NCI-H1436 treated with DMSO at 0.1 percent for 48 hours (cell line): Measurements from ENCODE around the gene SLC25A41.

Source experiments
- DNase-seq: peaks from one replicate; lab custom pipeline; 2025; lab: John Stamatoyannopoulos, UW

SLC25A41 gene

DNA sequence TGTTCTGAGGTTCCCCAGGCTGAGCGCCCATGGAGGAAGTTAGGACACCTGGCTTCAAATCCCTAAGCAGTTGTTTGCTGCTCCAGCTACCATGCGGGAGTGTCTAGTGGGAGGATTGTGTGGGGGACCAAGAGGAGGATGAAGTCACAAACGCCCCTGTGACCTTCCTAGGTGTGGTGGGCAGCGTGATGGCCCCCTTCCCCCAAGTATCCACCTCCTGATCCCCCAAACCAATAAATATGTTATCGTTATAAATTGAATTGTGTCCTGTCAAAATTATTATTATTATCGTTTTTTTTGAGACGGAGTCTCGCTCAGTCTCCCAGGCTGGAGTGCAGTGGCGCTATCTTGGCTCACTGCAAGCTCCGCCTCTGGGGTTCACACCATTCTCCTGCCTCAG, at the start of gene SLC25A41:
Gene SLC25A41 (minus strand): TSS at position 101 of the 400 bp plus-strand sequence. CDS start 70 bp downstream, at position 31.
- no peak for DNase-seq

DNA sequence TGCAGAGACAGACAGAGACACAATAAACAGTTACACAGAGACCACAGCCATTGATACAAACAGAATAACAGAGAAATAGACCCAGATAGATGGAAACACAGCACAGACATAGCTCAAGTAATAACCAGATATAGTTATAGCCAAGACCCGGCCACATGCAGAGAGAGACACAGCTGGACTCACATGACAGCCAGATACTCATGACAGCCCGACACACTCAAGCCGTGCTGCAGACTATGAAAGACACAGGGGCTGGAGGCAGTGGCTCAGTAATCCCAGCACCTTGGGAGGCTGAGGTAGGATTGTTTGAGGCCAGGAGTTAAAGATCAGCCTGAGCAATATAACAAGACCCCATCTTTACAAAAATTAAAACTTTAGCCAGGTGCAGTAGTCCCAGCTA, 49.7 kb upstream of the SLC25A41 start:
- no peak for DNase-seq

DNA sequence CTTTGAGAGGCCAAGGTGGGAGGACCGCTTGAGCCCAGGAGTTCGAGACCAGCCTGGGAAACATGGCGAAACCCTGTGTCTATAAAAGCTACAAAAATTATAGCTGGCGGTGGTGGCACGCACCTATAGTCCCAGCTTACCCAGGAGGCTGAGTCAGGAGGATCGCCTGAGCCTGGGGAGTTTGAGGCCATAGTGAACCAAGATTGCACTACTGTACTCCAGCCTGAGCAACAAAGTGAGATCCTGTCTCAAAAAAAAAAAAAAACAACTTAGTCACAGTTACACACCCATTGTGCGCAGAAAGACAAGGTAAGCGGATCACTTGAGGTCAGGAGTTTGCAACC, 48.8 kb upstream of the SLC25A41 start:
- DNase-seq = no peak

DNA sequence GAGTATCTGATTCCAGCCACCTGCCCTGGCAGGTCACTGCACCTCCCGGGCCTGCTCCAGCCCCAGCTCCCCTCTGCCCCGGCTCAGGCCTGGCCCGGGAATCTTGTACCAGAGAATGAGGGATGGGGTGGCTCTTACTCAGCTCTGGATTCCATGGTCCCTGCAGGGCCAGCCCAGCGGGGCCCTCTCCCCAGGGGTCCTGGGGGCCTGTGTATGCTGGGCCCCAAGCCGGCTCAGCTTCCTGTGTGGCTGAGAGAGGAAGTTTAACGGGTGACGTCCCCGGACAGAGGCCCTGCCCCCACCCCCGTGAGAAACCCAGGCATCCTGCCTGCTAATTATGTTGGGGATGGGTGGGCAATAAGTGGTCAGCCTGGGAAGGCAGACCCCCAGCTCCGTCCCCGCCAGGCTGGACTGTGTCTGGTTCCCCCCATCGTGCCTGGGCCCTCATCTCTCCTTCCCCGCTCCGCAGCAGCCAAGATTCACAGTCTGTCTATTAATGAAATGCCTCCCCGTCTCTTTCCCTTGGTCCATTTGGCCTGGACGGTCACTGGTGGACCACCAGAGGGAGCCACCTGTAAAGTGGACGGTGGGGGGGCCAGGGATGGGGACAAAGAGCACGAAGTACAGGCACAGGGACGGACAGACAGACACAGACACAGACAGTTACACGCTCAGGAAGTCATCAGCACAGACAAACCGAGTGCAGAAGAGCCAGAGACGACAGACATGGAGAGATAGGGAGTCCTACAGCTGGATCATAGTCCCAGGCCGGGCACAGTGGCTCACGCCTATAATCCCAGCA, 48.2 kb upstream of the SLC25A41 start, which contains the start of gene DENND1C:
Gene DENND1C (minus strand): TSS at position 247 of the 802 bp plus-strand sequence. CDS start 92 bp downstream, at position 155.
- no peak for DNase-seq

DNA sequence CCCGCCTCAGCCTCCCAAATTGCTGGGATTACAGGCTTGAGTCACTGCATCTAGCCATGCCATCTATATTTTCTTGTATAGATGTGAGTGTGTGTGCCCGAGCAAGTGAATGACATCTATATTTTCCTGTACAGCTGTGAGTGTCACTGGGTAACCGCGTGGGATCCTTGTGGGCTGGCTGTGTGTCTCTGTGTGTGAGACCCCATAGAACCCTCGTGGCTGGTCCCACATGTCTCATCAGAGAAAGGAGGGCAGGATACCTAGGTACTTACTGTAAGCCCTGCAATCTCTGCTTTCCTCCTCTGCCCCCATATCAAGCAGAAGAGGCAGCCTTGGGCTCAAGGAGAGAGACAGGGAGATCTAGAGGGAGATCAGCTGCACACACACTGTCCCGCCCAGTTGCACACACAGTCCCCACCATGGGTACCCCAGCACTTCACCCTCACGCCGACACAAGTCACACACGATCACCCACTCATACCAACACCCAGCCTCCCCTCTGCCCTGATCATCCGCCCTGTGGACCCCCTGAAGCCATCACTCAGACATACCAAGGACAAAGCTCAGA, 47.4 kb upstream of the SLC25A41 start:
- no peak for DNase-seq

DNA sequence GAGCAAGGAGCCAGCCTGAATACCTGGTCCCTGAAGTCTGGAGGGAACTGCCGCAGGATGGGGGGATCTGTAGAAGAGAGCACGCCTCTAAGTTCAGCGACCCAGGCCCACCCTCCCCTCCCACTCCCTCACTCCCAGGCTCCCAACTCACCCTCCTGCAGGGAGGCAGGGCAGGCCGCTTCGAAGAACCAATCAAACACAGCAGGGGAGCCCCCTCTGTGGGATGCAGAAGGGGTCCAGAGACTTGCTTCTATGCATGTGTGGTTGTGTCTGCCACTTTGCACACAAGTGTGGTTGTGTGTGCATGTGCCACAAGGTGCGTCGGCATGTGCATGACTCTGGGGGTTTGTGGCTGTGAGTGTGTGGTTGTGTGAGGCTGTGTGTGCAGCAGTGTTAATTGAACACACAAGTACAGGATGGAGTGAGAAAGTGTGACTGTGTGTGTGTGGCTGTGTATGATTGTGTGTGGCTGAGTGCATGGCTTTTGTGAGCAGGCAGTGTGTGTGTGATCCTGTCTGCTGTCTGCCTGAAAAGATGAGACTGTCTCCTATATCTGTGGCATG, 46.4 kb upstream of the SLC25A41 start:
- no peak for DNase-seq

DNA sequence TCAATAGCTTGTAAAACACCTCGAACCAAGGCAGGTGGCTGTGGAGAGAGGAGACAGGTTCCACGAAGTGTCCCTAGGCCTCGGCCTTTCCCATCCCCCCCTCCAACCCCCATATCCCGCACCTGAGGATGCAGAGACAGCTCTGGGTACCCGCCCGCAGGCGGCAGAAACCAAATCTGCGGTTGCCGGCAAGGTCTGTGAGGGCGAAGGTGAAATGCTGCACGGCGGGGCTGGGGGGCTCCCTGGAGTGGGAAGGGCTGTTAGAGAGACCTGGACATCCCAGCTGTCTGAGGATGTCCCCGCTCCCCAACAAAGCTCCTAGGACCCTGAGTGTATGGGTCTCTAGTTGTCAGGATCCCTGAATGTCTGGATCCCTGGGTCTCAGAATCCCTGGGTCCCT, 45.3 kb upstream of the SLC25A41 start:
- DNase-seq = no peak

DNA sequence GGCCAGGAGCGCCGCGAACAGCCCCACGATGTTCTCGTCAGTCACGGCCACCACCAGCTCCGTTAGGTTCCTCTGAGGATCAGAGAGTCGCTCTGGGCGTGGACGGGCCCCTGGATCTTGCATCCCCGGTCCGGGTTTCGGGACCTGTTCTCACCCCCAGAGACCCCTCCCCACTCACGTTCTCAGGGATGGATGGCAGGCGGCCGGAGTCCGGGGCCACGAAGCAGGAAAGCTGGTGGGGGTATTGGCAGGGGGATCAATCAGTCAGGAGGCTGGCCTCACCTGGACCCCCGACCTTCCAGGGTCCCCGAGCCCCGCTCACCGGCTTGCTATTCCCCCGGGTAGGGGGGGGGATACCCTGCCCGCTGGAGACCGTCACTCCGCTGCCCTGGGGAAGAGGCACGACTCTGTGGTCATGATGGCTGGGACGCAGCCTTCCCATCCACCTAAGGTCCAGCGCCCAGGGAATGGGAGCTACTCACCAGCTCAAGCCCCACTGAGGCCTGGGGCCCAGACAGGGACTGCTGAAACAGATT, 43.4 kb upstream of the SLC25A41 start:
- DNase-seq = no peak

DNA sequence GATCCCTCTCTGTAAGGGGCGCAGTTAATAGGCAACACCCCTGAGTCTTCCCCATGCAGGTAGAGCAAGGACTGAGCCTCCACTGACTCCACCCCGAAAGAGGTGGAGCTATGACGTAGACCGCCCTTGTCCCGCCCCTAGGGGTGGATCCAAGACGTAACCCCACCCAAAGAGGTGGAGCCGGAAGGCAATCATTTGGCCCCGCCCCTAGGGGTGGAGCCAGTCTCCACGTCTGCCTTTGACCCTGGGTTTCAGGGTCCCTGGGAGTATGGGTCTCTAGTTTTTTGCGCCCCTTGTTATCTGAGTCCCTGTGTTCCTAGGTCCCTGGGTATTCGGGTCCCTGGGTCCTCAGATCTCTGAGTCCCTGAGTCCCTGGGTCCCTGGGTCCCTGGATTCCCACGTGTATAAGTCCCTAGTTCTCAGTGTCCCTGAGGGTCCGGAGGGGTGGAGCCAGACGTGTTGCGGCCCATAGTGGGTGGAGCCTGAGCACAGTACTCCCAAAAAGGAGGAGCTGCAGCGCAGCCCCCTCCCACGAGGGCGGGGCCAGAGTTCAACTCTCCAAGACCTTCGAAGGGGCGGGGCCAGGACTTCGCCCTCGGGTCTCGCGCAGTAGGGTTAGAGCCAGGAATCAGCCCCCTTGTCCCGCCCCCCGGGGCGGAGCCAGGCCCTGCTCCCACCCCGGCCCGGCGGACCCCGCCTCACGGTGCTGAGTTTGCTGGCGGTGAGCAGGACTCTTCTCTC, 42.8 kb upstream of the SLC25A41 start:
- DNase-seq = no peak

DNA sequence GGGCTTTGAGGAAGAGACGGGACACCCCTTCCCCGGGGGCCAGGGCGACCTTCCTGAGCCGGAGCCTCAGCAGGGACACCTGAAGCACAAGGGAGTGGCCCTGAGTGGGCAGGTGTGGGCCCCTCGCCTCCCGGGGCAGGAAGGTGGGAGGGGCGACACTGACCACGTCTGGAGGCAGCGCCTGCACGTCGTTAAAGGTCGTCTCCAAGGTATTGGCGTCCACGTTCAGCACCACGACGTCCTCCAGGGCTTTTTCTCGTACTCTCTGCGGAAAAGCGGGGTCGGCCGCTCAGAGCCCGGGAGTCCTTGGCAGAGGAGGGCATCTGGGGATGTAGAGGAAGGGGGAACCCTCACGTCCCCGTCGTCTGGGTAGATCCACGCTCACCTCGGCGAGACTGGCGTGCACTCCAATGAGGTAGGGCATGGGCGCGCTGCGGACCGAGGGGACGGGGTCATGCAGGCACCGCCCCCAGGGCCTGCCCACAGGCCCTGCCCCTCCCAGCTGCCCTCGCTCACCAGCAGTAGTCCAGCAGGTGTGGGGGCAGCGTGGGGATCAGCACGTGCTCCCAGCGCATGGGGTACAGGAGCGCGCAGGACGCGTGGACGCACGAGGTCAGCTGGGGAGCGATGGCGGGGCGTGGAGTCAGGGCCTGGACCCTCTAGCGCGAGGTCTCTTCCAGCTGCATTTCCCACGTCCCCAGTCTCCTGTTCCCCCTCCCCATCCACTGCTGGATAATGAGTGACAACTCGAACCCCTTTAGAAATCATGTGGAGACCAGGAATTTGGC, 42.0 kb upstream of the SLC25A41 start:
- DNase-seq = no peak

DNA sequence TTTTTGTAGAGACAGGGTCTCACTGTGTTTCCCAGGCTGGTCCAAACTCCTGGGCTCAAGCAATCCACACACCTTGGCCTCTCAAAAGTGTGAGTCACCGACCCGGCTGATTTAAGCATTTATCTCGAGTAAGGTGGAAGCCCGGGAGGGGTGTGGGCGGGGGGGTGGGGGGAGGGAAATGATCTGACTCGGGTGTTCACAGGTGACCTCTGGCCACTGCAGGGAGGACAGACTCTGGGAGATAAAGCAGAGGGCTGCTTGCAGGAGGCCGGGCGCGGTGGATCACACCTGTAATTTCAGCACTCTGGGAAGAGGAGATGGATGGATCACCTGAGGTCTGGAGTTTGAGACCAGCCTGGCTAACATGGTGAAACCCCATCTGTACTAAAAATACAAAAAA, 40.1 kb upstream of the SLC25A41 start:
- DNase-seq = no peak

DNA sequence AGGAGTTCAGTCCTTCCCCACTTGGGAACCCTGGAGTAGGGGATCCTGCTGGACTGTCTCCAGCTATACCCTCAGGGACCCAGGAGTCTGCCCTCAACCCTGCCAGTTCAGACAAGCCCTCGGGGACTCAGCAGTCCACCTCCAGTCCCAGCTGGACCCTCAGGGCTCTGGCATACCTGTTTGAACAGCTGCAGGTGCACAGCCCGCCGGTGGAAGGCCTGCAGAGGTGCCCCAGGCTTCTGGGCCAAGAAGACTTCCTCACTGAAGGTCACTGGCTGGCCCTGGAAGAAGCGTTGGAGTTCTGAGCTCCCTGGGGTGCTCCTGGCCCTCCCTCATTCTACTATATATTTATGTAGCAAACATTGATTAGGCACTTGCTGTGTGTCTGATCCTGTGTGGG, 39.1 kb upstream of the SLC25A41 start:
- DNase-seq = no peak

DNA sequence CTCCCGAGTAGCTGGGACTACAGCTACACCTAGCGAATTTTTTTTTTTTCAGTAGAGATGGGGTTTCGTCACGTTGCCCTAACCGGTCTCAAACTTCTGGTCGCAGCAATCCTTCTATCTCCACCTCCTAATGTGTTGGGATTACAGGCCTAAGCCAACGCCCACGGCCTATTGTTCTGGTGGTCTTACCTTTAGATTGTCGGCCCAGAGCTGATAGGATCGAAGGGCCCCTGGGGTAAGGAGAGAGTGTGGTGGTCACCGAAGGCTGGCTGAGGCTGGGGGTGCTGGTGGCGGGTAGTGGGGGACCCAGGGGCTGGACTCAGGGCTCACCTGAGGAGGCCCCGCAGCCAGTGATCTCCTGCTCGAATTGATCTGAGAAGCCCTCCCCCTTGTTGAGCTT, 37.5 kb upstream of the SLC25A41 start:
- no peak for DNase-seq

DNA sequence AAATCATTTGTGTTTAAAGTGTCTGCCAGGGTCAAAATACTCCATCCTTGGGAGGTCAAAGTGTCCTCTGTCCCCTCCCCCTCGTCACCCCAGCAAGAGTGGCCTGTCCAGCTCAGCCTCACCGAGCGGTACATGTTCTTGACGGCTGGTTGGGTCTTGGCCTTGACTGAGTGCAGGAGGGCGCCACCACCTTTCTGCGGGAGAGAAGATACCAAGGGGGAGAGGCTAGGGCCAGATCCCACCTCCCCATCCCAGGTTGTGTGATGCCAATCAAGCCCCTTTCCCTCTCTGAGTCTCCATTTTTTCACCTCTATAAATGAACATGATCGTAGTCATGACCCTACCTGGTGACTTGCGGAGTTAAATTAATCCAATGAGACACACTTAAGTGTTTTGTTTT, 36.6 kb upstream of the SLC25A41 start:
- DNase-seq = no peak

DNA sequence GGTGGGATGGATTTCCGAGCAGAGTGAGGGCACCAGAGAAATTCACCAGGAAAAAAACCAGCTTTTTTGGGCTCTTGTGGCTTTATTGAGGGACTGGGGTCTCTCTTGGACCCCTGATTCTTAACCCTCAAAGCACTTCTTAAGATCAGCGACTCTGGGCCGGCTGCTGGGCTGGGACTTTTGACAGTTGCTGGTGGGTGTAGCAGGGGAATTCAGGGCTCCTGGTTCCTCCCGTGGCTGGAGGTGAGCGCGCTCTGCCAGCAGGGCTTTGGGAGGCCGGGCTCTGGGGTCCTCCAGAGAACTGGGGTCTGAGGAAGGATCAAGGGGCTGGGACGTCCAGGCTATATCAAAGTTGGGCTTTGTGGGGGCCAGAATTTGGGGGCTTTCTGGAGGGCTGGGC, 33.8 kb upstream of the SLC25A41 start:
- DNase-seq = no peak

DNA sequence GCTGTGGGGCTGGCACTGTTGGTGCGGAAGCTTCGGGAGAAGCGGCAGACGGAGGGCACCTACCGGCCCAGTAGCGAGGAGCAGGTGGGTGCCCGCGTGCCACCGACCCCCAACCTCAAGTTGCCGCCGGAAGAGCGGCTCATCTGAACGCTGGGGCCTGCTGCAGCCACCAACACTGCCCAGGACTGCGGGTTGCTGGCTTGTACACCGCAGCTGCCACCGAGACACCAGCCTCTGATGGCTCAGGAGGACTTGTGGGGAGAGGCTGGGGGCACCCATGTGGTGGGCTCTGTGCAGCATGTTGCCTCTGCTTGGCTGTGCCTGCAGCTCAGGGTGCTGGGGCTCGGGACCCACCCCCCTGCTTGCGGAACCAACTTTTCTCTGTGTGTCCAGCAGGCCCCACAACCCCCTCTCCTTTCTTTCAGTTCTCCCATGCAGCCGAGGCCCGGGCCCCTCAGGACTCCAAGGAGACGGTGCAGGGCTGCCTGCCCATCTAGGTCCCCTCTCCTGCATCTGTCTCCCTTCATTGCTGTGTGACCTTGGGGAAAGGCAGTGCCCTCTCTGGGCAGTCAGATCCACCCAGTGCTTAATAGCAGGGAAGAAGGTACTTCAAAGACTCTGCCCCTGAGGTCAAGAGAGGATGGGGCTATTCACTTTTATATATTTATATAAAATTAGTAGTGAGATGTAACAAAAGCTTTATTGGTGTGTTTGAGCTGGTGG, 33.1 kb upstream of the SLC25A41 start:
- DNase-seq = no peak

DNA sequence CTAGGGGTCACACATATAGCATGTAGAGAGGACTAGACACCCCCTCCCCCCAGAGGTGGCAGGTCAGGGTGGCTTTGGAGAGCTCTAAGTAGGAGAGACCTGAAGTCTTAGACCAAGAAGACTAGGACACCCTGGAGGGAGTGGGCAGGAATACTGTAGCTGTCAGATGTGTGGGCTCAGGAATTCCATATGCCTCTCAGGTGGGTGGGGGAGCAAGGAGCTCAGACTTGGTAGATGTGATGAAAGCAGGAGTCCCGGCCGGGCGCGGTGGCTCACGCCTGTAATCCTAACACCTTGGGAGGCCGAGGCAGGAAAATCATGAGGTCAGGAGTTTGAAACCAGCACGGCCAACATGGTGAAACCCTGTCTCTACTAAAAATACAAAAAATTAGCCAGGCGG, 32.1 kb upstream of the SLC25A41 start:
- no peak for DNase-seq

DNA sequence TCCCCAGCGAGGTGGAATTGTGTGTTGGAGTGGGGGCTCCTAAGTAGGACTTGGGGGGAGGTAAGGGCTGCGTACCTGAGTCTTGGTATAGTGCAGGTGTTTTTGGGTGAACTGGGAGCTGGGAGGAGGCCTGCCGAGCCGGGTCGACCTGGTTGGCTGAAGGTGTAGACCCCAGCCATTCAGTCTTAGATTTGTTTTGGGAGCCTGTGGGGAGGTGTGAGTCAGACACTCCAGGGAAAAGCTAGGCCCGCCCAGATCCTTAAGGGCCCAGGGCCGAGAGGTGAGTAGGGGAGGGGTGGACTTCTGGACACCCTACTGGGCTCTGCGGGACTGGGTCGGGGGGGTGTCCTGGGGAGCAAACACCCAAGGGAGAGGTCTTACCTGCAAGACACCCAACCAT, 31.4 kb upstream of the SLC25A41 start:
- DNase-seq = no peak

DNA sequence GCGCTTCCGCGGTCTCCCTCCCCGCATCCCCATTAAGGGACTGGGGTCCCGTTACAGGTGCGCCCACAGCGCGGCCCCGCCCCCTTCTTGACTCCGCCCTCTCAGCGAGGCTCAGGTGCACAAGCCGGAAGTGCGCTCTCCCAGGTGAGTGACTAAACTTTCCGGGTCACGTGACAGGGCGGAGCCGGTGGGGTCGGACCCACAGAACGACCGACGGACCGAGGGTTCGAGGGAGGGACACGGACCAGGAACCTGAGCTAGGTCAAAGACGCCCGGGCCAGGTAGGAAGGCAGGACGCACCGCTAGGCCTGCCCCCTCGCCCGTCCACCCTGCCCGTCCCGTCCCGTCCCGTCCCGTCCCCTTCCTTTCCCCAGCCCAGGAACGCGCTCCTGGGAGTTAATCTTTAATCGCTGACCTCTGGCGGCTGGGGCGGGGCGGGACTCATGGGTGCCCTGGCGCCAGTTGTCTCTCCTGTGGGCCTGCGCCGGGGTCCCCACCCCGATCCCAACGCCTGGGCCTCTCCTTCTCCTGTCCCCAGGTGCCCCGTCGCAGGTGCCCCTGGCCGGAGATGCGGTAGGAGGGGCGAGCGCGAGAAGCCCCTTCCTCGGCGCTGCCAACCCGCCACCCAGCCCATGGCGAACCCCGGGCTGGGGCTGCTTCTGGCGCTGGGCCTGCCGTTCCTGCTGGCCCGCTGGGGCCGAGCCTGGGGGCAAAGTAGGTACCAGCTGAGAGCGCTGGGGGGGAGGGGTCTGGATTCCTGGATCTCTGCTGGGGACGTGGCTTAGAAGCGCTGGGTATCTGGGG, 30.7 kb upstream of the SLC25A41 start, which contains the start of gene CRB3:
Gene CRB3 (plus strand): TSS at position 202 of the 804 bp plus-strand sequence. CDS start 431 bp downstream, at position 633.
- peak; percentile 22 for DNase-seq
